ENCODE measurements around the gene MTG1.
"Not testable (repeated sequence)": the region's sequence is repeated elsewhere in the genome, so short reads cannot be mapped to it uniquely, and the experiment has no call there.

MTG1 gene

DNA sequence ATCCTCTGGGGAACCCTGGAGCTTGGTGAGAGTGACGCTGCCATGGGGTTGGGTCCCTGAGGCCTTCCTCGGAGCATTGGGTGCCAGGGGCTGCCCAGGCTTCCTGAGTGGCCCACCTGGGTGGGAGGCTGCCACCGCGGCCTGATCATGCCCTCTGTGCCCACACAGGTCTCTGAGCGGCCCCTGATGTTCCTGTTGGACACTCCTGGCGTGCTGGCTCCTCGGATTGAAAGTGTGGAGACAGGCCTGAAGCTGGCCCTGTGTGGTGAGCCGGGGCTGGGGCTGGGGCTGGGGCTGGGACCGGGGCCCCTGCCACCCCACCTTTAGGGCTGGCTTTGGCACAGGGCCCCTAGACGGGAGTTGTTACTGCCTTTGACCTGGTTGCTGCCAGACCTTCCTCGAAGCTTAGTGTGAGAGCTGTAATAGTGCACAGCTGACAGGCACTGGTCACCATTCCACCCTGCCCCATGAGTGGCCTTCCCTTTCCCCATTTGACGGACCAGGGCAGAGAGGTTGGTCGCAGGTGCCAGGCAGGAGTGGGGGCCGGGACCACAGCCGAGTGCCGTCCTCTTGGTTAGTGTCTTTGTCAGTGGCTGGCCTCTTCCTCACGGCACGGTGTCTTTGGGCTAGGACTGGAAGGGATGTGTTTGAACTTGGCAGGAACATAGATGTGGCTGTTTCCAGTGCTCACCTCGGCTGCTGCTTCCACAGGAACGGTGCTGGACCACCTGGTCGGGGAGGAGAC, 8.2 kb downstream of the MTG1 start:
- no peak for DNase-seq

DNA sequence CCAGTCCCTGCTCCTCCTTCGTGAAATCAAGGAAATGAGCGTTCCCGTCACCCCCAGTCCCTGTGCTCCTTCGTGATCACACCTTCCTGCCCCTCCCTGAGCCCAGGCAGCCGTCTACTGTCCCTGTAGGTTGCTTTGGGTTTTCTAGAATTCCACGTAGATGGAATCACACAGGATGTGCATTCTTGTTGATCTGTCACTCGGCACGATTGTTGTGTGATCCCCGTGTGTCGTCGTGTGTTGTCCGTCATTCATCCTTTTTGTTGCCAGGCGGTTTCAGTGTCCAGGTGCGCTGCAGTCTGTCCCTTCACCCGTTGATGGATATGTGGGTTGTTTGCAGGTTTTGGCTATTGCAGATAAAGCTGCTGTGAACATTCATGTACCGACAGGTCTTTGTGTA, 9.4 kb downstream of the MTG1 start:
- DNase-seq: no peak

DNA sequence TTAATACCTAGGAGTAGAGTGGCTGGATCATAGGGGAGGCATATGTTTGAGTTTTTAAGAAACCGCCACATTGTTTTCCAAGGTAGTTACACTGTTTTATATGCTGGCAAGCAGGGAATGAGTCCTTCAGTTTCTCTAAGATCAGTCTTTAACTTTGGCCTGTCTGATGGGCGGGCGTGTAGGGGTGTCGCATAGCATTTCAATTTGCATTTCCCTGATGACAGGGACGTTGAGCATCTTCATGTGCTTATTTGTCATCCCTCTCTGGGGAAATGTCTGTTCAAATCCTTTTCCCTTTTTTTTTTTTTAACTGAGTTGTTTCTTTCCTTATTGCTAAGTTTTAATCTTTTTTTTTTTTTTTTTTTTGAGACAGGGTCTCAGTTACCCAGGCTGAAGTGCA, 9.8 kb downstream of the MTG1 start:
- no peak for DNase-seq

DNA sequence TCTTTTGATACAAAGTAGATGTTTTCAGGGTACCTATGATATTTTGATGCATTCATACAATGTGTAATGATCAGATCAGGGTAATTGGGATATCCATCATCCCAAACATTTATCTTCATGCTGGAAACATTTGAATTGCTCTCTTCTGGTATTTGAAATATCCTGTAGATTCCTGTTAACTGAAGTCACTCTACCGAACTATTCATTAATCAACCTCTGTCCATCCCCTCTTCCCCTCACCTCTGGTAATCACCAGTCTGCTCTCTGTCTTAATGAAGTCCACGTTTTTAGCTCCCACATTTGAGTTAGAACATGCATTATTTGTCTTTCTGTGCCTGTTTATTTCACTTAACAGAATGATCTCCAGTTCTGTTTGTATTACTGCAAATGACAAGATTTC, 11.3 kb downstream of the MTG1 start:
- no peak for DNase-seq

DNA sequence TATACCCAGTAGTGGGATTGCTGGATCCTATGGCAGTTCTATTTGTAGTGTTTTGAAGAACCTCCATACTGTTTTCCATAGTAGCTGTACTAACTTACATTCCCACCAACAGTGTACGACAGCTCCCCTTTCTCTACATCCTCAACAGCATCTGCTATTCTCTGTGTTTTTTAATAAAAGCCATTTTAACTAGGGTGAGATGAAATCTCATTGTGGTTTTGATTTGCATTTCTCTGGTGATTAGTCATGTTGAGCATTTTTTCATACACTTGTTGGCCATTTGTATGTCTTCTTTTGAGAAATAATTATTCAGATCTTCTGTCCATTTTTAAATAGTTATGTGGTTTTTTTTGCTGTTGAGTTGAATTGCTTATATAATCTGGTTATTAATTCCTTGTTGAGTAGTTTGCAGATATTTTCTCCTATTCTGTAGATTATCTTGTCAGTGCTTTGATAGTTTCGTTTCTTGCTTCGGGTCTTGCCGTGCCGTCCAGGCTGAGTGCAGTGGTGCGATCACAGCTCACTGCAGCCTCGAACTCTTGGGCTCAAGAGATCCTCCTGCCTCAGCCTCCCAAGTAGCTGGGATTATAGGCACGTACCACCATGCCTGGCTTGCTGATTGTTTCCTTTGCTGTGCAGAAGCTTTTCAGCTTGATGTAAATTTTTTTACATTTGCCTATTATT, 12.0 kb downstream of the MTG1 start:
- DNase-seq: no peak

DNA sequence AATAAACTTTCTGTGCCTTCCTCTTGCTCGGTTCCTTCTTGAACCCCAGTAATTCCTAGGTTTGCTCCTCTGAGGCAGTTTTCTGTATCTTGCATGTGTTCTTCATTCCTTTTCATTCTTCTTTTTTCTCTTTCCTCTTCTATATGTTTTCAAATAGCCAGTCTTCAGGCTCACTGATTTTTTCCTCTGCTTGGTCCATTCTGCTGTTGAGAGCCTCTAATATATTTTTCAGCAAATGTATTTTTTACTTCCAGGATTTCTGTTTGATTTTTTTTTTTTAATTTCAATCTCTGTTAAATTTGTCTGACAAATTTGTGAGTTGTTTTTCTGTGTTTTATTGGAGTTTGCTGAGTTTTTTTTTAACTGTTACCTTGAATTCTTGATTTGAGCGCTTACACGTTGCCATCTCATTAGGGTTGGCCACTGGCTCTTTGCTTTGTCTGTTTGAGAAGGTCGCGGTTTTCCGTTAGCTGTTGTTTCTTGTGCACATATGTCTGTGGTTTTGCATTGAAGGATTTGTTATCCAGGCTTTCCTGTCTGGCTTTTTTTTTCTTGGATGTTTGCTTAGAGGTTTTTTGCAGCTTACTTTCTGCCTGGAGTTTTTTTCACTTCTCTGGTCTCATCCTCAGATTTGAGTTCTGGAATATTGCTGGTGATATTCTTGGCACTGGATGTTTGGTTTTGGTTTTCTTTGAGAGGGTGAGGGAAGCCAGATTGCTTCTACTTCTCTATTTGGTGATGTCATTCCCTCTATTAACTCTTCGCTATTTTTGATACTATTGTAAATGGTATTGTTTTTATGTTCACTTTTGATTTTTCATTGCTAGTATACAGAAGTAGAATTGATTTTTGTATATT, 17.8 kb downstream of the MTG1 start:
- DNase-seq: no peak

DNA sequence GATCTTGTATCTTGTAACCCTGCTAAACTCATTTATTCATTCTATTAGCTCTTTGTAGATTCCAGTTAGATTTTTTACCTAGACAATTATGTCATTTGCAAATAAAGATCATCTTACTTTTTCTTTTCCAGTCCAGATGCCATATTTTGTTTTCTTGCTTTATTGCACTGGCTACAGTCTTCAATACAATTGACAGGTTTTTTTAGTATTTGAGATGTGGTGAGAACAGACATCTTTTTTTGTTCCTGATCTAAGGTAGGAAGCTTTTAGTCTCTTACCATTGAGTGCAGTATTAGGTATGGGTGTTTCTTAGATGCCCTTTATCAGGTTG, 18.4 kb downstream of the MTG1 start:
- DNase-seq: no peak

DNA sequence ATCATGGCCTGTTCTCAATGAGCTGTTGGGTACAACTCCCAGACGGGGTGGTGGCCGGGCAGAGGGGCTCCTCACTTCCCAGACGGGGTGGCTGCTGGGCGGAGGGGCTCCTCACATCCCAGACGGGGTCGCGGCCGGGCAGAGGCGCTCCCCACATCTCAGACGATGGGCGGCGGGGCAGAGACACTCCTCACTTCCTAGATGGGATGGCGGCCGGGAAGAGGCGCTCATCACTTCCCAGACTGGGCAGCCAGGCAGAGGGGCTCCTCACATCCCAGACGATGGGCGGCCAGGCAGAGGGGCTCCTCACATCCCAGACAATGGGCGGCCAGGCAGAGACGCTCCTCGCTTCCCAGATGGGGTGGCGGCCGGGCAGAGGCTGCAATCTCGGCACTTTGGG, 20.4 kb downstream of the MTG1 start:
- DNase-seq: not testable (repeated sequence)

DNA sequence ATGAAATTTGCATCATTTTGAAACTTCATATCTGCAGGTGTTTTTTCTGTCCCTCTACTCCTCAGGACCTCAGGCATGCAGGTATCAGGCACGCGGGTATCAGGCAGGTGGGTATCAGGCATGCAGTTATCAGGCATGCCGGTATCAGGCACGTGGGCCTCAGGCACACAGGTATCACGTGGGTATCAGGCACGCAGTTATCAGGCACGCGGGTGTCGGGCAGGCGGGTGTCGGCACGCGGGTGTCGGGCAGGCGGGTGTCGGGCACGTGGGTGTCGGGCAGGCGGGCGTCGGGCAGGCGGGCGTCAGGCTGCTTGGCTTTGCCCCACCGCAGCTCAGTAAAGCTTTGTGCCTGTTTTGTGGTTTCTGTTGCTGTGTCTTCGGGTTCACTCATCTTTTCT, 21.8 kb downstream of the MTG1 start:
- no peak for DNase-seq

DNA sequence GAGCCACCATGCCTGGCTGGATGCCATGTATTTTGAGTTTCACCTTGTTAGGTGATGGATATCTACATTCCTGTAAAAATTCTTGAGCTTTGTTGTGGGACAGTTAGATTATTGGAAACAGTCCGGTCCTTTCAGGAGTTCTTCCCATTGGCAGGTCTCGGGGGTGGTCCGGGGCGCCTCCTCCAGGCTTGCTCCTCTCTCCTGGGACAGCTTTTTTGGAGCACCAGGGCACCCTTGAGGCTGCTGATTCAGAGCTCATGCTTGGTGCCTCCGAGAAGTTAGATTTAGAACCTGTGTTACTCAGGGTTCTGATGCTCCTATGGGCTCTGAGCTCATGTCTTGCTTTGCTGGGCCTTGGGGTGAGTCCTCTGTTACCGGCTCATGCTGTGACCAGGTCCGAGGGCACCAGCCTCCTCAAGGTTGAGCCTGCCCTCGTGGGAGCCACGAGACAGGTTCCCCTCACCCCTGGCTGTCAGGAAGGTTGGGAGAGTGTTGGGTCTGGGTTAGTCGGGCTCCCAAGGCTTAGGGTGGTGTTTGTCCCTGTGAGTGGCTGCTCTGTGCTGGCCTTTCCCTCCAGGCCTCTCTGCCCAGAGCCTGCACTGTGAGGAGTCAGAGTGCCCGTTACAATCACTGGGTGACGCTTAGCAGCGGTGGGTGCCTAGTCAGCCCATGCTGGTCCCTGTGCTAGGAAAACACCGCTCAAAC, 24.5 kb downstream of the MTG1 start:
- DNase-seq: no peak

DNA sequence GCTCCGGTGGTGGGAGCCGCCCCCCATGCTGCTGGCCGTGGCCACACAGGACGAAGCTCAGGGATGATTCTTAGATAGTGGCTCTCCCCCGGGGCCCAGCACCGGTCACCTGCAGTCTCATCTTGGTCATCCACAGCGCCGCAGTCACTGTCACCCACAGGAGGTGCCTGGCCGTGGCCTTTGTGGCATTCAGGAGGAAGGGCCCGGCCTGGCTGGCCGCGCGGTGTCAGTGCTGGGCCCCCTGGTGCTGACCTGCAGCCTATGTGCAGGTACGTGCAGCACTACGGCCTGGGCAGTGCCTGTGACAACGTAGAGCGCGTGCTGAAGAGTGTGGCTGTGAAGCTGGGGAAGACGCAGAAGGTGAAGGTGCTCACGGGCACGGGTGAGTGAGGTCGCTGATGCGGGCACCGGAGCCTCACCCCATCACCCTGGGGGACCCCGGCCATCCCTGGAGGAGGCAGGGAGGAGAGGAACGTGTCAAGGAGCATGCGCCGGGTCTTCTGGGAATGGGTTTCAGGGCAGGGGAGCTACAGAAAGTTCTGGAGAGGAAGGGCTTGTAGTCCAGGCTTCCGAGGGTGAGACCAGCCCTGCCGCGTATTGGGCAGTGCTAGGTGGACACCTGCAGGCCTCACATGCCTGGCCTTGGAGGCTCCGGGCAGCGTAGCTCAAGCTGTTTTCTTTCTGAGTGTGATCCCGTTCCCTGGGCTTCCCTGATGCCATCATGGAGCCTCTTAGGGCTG, 25.4 kb downstream of the MTG1 start:
- DNase-seq: no peak

DNA sequence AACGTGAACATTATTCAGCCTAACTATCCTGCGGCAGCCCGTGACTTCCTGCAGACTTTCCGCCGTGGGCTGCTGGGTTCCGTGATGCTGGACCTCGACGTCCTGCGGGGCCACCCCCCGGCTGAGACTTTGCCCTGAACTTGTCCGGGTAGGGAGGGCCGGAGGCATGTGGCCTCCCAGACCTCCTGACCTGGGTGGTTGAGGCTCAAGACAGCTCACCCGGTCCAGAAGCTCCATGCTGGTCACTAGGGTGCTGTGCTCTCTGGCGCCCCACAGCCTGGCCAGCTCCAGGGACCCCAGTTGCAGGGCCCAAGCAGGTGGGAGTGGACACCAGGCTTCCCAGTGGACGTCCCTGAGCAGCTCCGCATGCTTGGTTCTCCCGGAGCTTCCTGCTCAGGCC, 26.1 kb downstream of the MTG1 start:
- DNase-seq: no peak

DNA sequence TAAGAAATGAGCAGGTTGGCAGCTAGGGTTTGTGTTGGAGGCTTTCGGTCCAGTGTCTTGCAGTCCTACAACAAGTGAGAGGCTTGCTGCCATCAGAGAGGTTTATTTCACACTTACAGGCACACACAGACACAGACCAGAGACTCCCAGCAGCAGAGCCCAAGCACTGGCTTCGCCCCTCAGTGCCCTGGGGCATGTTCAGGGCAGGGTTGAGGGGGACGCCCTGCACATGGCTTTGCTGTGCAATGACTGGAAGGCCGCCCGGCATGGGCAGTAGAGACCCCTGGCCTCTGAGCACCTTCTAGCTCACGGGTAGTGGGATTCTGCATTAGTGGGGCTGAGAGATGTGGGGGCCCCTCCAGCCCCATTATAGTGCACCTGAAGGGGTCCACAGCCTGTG, 26.6 kb downstream of the MTG1 start:
- DNase-seq: no peak

DNA sequence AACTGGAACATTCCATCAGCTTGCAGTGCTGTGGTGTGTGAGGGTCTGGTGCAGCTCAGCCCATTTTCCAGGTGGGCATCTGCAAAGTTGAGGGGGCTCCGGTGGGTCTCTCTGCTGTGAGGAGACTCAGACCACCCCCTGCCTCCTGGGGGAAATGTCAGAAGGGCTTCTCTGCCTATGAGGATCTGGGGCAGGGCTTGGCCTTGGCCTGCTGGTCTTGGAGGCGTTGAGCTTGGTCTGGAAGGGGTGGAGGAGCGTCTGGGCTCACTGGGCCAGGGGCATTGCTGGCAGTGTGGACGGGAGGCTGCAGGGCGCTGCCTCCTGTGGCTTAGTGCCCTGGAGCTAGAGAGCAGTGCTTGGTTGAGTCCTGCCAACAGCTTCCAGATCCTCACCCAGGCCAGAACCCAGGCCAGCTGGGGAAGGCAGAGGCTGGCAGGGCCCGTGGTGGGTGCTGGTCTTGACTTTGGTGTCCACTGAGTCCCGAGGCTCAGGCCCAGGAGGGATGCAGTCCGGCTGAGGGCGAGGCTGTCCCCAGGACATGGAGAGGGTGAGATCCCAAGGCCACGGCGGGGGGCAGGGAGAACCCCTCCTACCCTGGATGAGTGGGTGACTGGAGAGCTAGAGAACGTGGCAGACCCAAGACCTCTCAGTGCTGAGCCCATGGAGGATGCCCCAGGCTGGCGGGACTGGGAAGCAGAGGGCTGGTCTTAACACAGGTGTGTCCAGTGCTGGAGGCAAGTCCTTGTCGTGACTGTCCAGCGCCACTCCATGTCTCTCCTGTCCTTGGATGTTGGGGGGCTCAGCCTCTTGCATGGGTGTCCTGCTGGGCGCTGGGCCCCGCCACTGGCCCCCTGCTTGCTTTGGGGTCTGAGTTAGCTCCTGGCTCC, 27.6 kb downstream of the MTG1 start:
- no peak for DNase-seq

DNA sequence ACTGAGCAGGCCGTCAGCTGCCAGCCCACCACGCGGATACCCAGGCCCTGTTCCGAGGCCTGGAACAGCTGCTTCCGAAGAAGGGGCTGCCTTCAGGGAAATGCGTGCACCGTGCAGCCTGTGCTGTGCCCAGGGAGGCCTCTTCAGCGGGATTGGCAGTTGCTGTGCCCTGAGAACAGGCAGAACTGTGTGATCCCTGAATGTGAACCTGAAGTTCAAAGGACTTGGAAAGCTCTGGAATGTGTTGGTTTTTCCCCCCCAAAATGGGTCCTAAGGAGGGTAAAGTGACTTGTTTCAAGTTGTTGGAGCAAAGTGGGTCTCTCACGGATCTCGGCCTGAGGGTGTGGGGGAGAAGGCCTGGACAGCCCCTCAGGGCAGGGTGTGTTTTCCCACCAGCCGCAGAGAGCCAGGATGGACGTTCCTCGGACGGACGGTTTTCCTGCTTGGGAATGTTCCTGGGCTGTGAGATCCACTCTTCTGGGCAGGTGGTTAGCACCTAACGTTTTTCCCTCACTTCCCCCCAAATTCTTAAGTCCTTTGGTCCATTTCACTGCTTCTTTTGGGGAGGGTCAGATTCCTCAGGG, 28.4 kb downstream of the MTG1 start:
- DNase-seq: no peak

DNA sequence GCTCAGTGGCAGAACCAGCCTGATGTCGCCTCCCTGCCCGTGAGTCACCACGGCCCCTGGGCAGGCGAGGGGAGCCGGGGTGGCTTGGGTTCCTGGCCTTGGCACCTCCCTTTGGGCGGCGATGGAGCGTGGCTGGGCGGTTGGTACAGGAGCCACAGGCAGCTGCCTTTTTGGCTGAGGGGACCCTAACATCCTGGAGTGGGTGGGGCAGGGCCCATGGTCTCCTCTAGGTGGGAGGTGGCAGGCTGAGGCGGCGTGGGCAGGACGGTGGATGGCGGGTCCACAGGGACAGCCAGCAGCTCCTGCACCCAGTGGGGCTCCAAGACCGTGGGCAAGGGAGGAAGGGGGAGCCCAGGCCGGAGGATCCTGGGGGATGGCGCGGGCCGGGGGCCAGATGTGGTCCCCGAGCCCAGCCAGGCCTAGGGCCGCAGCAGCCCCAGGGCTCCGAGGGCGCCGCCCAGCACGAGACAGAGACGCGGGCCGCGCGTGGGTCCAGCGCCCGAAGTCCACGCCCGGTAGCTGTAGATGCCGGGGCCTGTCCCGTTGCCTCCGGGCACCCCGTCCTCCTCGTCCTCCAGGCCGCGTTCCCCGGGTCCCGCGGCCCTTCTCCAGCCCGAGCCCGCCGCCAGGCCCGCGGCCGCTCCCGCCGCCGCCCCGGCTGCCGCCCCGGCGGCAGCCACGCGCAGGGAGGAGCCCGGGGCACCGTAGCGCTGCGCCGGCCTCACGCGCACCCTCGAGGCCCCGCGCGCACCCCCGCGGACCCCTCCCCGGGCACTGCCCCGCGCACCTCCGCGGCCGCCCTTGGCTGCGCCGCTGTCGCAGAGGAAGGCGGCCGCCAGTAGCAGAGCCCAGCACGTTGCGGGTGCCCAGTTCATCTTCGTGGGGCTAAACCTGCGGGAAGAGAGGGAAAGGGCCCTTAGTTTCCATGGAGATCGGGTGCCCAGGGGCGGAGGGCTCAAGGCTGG, 29.1 kb downstream of the MTG1 start:
- DNase-seq: no peak

DNA sequence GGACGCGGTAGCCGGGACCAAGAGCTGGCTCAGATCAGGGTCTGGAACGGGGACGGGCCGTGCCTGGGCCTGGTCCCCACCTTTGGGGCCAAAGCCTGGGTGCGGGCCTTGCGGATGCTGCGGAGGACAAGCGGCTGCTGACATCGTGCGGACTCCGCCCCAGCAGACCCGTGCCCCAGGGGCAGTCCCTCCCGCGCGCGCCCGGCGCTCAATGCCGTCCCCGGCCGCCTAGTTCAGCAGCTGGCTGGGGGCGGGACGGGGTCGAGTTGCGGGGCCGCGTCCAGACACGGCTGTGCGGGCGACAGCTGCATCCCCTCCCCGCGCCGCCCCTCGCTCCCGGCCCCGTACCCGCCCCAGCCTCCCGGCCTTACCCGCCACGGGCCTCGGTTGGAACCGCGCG, 30.1 kb downstream of the MTG1 start:
- not testable (repeated sequence) for DNase-seq

DNA sequence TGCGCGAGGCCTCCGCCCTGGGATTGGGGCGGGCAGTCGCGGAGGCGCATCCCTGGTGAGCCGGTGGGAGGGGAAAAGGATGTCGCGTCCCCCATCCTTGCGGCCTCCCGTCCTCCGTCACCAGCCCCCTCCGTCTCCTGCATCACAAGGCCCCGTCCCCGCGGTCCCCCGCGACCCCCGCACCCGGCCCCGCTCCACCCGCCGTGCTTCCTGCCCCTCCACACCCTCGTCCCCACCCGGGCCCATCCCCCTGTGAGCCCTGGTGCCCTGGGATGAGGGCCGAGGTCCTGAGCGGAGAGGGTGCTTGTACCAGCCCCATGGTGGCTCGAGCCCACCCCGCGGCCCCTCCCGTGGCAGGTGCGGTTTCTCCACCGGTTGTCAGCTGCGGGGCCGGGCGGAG, 30.6 kb downstream of the MTG1 start, which contains the start of gene SPRN:
TSS of gene SPRN (minus strand) at position 25 of the 400 bp plus-strand sequence. CDS start 944 bp downstream, outside the sequence.
- DNase-seq: not testable (repeated sequence)

DNA sequence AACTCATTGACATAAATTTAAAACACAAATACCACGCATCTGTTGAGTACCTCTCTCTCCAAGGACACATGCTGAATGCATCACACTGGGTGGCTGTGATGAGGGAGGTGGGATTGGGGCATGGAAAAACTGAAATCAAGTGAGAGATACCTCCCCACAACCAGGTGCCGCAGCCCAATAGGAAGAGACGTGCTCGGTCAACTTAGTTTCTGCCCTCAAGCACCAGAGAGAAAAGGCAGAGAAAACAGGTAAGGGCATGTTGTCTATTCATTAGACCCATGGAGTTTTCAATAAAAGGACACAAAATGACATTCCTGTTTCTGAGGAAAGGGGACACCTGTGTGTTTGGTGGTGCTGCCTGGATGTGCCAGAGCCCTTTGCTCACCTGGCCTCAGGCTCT, 35.6 kb downstream of the MTG1 start:
- not testable (repeated sequence) for DNase-seq

All from activated CD4-positive, alpha-beta T cell treated with anti-CD3 and anti-CD28 coated beads, Interleukin-2, amount 50 U/mL, for 16 hours (primary cell).